SHP77 treated with DMSO at 0.1 percent for 48 hours (cell line): ENCODE measurements around the gene PTPRT.

Experiments used
- DNase-seq: peaks from one replicate; lab custom pipeline; 2025; lab: John Stamatoyannopoulos, UW

PTPRT gene

DNA sequence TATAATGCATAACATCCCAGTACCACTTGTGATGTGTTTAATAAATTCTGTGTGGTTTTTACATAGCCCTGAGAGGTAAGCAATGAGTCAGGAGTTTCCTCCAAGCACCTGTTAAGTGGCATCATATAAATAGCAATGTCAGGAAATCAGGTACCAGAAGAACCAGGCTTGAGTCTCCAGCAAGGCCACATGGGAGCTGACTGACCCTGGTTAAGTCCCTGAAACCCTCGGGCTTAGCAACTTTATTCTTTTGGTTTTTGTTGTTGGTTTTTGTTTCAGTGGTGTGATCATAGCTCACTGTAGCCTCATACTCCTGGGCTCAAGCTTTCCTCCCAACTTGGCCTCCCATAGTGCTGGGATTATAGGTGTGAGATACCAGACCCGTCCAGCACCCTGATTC lies 70.0 kb downstream of the PTPRT start:
- DNase-seq, result no peak

GRCh38 chr20:43102394-43102793 lies 87.3 kb downstream of the PTPRT start:
- DNase-seq, result no peak

- DNase-seq, result no peak
Measured at GRCh38 chr20:43096931-43097260, 92.8 kb downstream of the PTPRT start.

DNA sequence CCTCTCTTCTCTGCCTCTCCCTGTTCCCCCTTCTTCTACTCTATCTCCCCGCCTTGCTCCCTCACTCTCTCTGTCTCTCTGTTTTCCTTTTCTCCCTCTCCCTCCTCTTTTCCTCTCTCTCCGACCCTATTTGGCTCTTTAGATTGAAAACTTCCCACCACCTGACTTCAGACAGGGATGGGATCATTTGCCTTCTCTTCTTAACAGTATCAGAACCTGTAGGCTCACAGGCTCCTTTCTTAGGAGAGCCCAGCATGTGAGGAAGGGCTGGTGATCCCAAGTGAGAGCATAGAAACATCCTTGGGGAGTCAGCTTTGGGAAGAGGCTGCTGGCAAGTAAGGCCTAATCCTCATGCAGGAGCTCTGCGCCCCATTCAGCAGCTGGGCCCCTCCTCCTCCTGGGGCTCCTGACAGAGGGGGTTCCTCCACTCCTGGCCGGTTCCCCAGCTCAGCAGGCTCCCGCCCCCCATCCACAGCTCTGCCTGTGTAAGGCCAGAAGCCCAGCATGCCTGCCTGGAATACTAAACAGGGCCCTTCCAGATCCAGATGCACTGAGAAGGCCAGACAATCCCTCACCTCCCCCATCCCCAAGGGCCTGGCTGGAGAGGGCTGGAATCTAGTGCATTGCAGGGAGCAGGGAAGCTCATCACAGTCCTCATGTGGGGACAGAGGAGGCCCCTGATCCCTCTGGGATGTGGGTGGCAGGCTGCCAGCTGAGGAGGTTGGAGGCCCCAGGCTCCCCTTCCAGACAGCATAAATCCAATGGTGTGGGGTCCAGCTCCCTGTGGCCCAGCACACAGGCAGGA lies 93.4 kb downstream of the PTPRT start:
- no peak for DNase-seq

- no peak for DNase-seq
Measured at GRCh38 chr20:43095034-43095433, 94.7 kb downstream of the PTPRT start.

GRCh38 chr20:43092386-43093088 lies 97.2 kb downstream of the PTPRT start:
- no peak for DNase-seq

DNA sequence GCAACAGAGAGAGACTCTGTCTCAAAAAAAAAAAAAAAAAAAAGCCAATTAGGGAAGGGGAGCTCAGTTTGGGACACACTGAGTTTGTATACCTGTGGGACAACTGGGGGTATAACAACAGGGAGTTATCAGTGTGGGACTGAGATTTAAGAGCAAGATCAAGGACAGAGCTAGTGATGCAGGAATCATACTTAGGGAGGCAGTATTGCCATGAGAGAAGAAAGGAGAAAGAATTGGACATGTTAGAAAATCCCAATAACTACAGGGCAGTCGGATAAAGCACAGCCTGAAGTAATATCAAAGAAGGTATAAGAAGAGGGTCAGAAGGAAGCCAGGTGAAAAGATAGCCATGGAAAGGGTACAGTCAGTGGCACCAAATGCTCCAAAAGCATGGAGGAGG lies 121.2 kb downstream of the PTPRT start:
- no peak for DNase-seq

- no peak for DNase-seq
Measured at GRCh38 chr20:43066125-43066524, 123.6 kb downstream of the PTPRT start.

DNA sequence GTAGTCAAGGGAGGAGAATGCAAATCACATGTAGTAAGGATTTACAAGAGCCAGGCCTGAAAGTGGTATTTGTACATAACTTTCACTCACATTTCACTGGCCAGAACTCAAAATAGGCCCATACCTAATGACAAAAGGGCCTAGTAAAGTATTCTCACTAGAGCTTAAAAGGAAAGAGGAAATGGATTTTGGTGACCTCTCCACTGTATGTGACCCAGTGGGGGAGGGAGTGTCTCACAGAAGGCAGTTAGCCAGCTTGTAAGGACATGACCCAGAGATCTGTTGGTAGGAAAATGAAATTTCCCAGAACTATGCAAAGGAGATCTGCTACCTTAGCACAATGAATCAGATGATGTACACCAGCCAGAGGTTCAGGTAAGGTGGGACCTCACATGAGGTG lies 124.4 kb downstream of the PTPRT start:
- DNase-seq, result no peak

GRCh38 chr20:43058077-43058476 lies 131.6 kb downstream of the PTPRT start:
- no peak for DNase-seq

GRCh38 chr20:43057317-43057716 lies 132.4 kb downstream of the PTPRT start:
- DNase-seq, result no peak

GRCh38 chr20:43055181-43055884 lies 134.4 kb downstream of the PTPRT start:
- DNase-seq, result no peak

- DNase-seq, result no peak
Measured at GRCh38 chr20:43052532-43052931, 137.2 kb downstream of the PTPRT start.

- no peak for DNase-seq
Measured at GRCh38 chr20:43046966-43047365, 142.7 kb downstream of the PTPRT start.

- no peak for DNase-seq
Measured at GRCh38 chr20:43043887-43044286, 145.8 kb downstream of the PTPRT start.

- no peak for DNase-seq
Measured at GRCh38 chr20:43040427-43040826, 149.3 kb downstream of the PTPRT start.

DNA sequence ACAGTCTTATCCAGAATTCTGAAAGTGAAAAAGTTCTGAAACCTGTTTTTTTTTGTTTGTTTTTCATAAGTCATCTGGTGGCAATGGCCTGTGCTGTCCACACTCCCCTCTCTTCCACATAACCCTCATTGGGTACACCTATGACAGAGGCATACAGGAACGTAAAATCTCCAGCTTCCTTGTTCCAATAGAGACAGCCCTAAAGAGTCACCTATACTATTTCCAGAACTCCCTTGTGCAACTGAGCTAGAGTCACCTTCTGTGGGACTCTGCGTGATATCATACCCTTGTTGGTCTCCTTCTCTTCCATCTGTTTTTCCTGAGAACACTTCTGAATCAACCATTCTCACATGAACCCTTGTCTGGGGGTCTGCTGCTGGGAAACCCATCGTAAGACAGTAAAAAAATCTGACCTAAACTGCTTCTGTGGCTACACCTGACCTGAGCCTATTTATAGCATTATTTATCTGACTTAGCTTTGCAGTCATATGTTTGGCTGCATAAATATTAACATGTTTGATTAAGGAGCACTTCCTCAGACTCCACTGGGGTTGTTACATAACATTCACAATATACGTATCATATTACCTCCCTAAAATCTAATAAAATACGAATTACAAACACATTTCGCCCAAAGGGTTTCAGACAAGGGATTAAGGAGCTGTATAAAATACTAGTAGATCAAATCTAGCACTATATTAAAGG lies 151.9 kb downstream of the PTPRT start:
- no peak for DNase-seq

- DNase-seq, result no peak
Measured at GRCh38 chr20:43034981-43035724, 154.6 kb downstream of the PTPRT start.

GRCh38 chr20:43032459-43032858 lies 157.2 kb downstream of the PTPRT start:
- no peak for DNase-seq

- DNase-seq, result no peak
Measured at GRCh38 chr20:43029176-43029575, 160.5 kb downstream of the PTPRT start.

- DNase-seq, result no peak
Measured at GRCh38 chr20:43028470-43028869, 161.2 kb downstream of the PTPRT start.

GRCh38 chr20:43023836-43024235 lies 165.9 kb downstream of the PTPRT start:
- DNase-seq, result no peak
